GM12878 (cell line): ENCODE data around the gene PADI3. TPM values are rescaled to one million over a fixed set of nuclear protein-coding genes. Genes with fewer than 3 reads are reported as not detected.

ENCODE experiments used
- ATAC-seq: fragments of 200-7000 bp; cut with Tn5 transposase; 3 replicates; pipeline ENCODE4 v1.9.1; 2020; ENCODE audit warnings: mild to moderate bottlenecking, moderate library complexity
- BruUV-seq: library from RNA; stranded (reverse); fragments of 400-500 nt; replicated peaks from 2 replicates; lab custom pipeline; 2021; lab: Mats Ljungman, UMichigan
- CTCF ChIA-PET: fragments of 300-600 bp; sonication (Branson Sonifier 250); formaldehyde crosslinking; extraction: SDS; loops from one replicate; lab custom pipeline; 2021; ENCODE audit warnings: inconsistent platforms; lab: Yijun Ruan, JAX
- POLR2A ChIA-PET: fragments of 350-600 bp; formaldehyde crosslinking; extraction: SDS; loops from one replicate; lab custom pipeline; 2021; ENCODE audit warnings: inconsistent platforms; lab: Charles Lee
- RAD21 ChIA-PET: fragments of 300-600 bp; sonication (Branson Sonifier 250); formaldehyde crosslinking; loops from one replicate; lab custom pipeline; 2023; ENCODE audit warnings: antibody characterized with exemption; ENCODE audit not compliant: unreplicated experiment; lab: Charles Lee
- SMC1A ChIA-PET: fragments of 300-600 bp; sonication (Branson Sonifier 250); formaldehyde crosslinking; loops from one replicate; lab custom pipeline; 2023; ENCODE audit not compliant: unreplicated experiment, uncharacterized antibody; lab: Charles Lee
- DNase-seq: peaks from one replicate; pipeline ENCODE4 v3.0.0-alpha.2; 2011; ENCODE audit warnings: low read depth, low spot score
- FAIRE-seq: peaks from 3 replicates; lab custom pipeline; 2011; peaks lifted over from hg19 to GRCh38; lab: Jason Lieb, UNC
- H2AFZ ChIP-seq: 2 replicates; pipeline ENCODE4 v1.6.0; 2011; ENCODE audit warnings: low read depth, low read length, control low read depth; ENCODE audit not compliant: control insufficient read depth
- H3K27ac ChIP-seq: 2 replicates; pipeline ENCODE4 v1.5.1; 2011; ENCODE audit warnings: control low read depth; ENCODE audit not compliant: control insufficient read depth, insufficient read depth
- H3K27me3 ChIP-seq, 2 experiments: replicated peaks in 1 of 2; 2 replicates each; pipeline versions ENCODE4 v1.6.0 to v1.6.1; 2011; ENCODE audit warnings: low read length in 1 of 2; ENCODE audit not compliant: control insufficient read depth in 2 of 2, insufficient read depth in 2 of 2
- H3K36me3 ChIP-seq, 2 experiments: 2 replicates each; pipeline ENCODE4 v1.5.1; 2011; ENCODE audit warnings: low read length in 1 of 2; ENCODE audit not compliant: control insufficient read depth in 2 of 2, insufficient read depth in 2 of 2
- H3K4me1 ChIP-seq: 2 replicates; pipeline ENCODE4 v1.6.1; 2011; ENCODE audit warnings: mild to moderate bottlenecking, low read length, moderate library complexity, mixed read lengths; ENCODE audit not compliant: control insufficient read depth, insufficient read depth
- H3K4me2 ChIP-seq: 2 replicates; pipeline ENCODE4 v1.6.0; 2011; ENCODE audit warnings: control low read depth; ENCODE audit not compliant: control insufficient read depth, insufficient read depth
- H3K4me3 ChIP-seq: fragments of 200-600 bp; sonication (generic); 2 replicates; pipeline ENCODE4 v1.5.1; 2016
- H3K79me2 ChIP-seq: 2 replicates; pipeline ENCODE4 v1.6.0; 2011; ENCODE audit warnings: low read length; ENCODE audit not compliant: control insufficient read depth, insufficient read depth
- H3K9ac ChIP-seq: 2 replicates; pipeline ENCODE4 v1.8.0; 2011; ENCODE audit warnings: low read length, control low read depth, mixed read lengths; ENCODE audit not compliant: control insufficient read depth, insufficient read depth
- H3K9me3 ChIP-seq: replicated peaks from 3 replicates; pipeline ENCODE4 v1.5.1; 2011; ENCODE audit warnings: mild to moderate bottlenecking, low read length; ENCODE audit not compliant: control insufficient read depth, insufficient read depth
- H4K20me1 ChIP-seq: 2 replicates; pipeline ENCODE4 v1.6.0; 2011; ENCODE audit not compliant: control insufficient read depth, insufficient read depth
- BHLHE40 ChIP-seq, 2 experiments: fragments of 450-650 bp in 1 of 2; IDR thresholded peaks; 2 replicates each; pipeline ENCODE4 v1.6.1; 2011 to 2017; ENCODE audit warnings: low read depth in 2 of 2, borderline replicate concordance in 1 of 2, improper control_type of control experiment in 1 of 2, low read length in 1 of 2, mild to moderate bottlenecking in 1 of 2
- FOXK2 ChIP-seq: fragments of 450-650 bp; IDR thresholded peaks from 2 replicates; pipeline ENCODE4 v1.6.1; 2017; ENCODE audit warnings: mild to moderate bottlenecking, moderate library complexity
- LARP7 ChIP-seq: fragments of 450-650 bp; IDR thresholded peaks from 2 replicates; pipeline ENCODE4 v1.6.1; 2017; ENCODE audit warnings: mild to moderate bottlenecking
- ZNF622 ChIP-seq: fragments of 450-650 bp; IDR thresholded peaks from 2 replicates; pipeline ENCODE4 v1.6.1; 2017; ENCODE audit warnings: mild to moderate bottlenecking, inconsistent platforms
- WGBS: methylation state at CpG from one replicate; pipeline ENCODE4 v1.1.6; 2016; ENCODE audit warnings: low lambda C conversion rate; ENCODE audit not compliant: insufficient replicate concordance, insufficient coverage; ENCODE audit errors: missing lambda C conversion rate; 5-methylcytosine and 5-hydroxymethylcytosine counted together
- in situ Hi-C: fragments of 300-500 bp; cut with MboI; formaldehyde crosslinking; loops from 9 replicates; pipeline ENCODE4 v1.14.3; 2018; ENCODE audit warnings: mixed read lengths
- intact Hi-C: fragments of 100-400 bp; cut with micrococcal nuclease; formaldehyde crosslinking; loops from one replicate; pipeline ENCODE4 v1.14.2; 2022; ENCODE audit not compliant: unreplicated experiment
- polyA plus RNA-seq, 11 experiments: library from polyadenylated mRNA; depleted of rRNA in 4 of 11; unstranded in 6 of 11; stranded (reverse) in 5 of 11; fragments of >200 nt; fragmentation: Nextera tagmentation in 4 of 11; fragmentation: Illumina TruSeq in 1 of 11; extraction: Ambion mirVana in 4 of 11; extraction: Trizol in 1 of 11; gene quantifications; 1 replicate in 1 of 11; 2 replicates in 10 of 11; pipeline versions ENCODE4 v1.2.1 to v1.2.3, GENCODE V29; 2011 to 2016; ENCODE audit warnings: inconsistent platforms in 2 of 11, missing spikeins in 2 of 11, low read depth in 1 of 11
- total RNA-seq, 4 experiments: library from RNA; depleted of rRNA in 3 of 4; stranded (reverse); fragments of >200 nt in 3 of 4; fragmentation: Illumina TruSeq in 1 of 4; extraction: Trizol in 1 of 4; gene quantifications; 2 replicates each; pipeline versions ENCODE4 v1.2.1 to v1.2.3, GENCODE V29; 2013 to 2021

The PADI3 gene
- total and polyA plus RNA-seq, 10 of the 15 experiments (the other 5 are each of a cell fraction or from before 2014, with no cell fraction given) = 0.01 TPM; not detected in 9

GRCh38 chr1:17232759-17233661, 15.9 kb upstream of the PADI3 start:
- in situ Hi-C loops = loop anchor here (10.0 kb wide), 1 partner anchor 288 kb away; no protein-coding TSS in a partner anchor
- Histone ChIP-seq H3K9ac (no peak overlapping the region), H4K20me1 (no peaks in the 10 kb centered on the region), H3K9me3 (no peaks in the 10 kb centered on the region; the same call in 2 of the 3 replicates), H3K4me3 (no peak overlapping the region), H3K4me2 (no peak overlapping the region), H3K79me2 (no peaks in the 10 kb centered on the region), H2AFZ (no peak overlapping the region), H3K36me3 (no peaks in the 10 kb centered on the region), H3K4me1 (no peaks in the 10 kb centered on the region), H3K27ac (no peak overlapping the region), H3K27me3 (no peaks in the 10 kb centered on the region)
- ChIA-PET RAD21 (interaction anchor here (1.1 to 9.5 kb wide), 2 partner anchors 109 to 174 kb away, joined by 3 to 186 read pairs; partner anchors contain the start of gene PADI2), SMC1A (interaction anchor here (0.8 to 12.3 kb wide), 3 partner anchors 26 to 108 kb away, joined by 3 to 236 read pairs (median 4); partner anchors contain the start of gene PADI2), POLR2A (interaction anchor here (1.4 kb wide), 1 partner anchor 25 kb away, joined by 5 read pairs; no protein-coding TSS in a partner anchor), CTCF (interaction anchor here (1.0 to 12.7 kb wide), 5 partner anchors 108 to 175 kb away, joined by 3 to 315 read pairs (median 6); partner anchors contain the start of gene PADI2)
- TF ChIP-seq BHLHE40 (IDR thresholded peaks at IDR 0.05; ENCODE audit: borderline replicate concordance in 1 of 2, low read depth in 2 of 2, low read length in 1 of 2) (no peak), ZNF622 (no peak), FOXK2 (no peak), LARP7 (no peak)
- FAIRE-seq (no peak), DNase-seq (no peak), ATAC-seq (no peak)
- no TSS peak for BruUV-seq
- WGBS = 65% methylated on average over 17 of the region's 22 CpGs
- intact Hi-C loops = loop anchor here (10.0 kb wide), 1 partner anchor 102 kb away; no protein-coding TSS in a partner anchor
